GM23338 (cell line): ENCODE results near the gene FASTKD2.

Source experiments
- CTCF ChIP-seq, 2 experiments: fragments of 200-600 bp in 1 of 2; sonication (generic) in 1 of 2; conservative IDR thresholded peaks; 2 replicates each; pipeline versions ENCODE4 v1.5.1 to v1.6.1; 2016 to 2017; ENCODE audit warnings: antibody characterized with exemption in 2 of 2, low read depth in 2 of 2, mild to moderate bottlenecking in 2 of 2, moderate library complexity in 1 of 2
- EZH2 ChIP-seq: fragments of 200-600 bp; sonication (generic); IDR thresholded peaks from one replicate; pipeline ENCODE4 v1.8.0; 2017; ENCODE audit warnings: antibody characterized with exemption, mild to moderate bottlenecking, low read depth; ENCODE audit not compliant: unreplicated experiment

- TF ChIP-seq CTCF (conservative IDR thresholded peaks at IDR 0.05; ENCODE audit: low read depth in 2 of 2) (no peak), EZH2 (no peak)
Measured at GRCh38 chr2:206723288-206723687, 42.1 kb upstream of the FASTKD2 start.
